Spleen (tissue), 7 donors: ENCODE data around the gene EFNB2.

Experiments used
- CTCF ChIP-seq, 11 experiments: fragments of 200-600 bp in 7 of 11; fragments of 450-650 bp in 4 of 11; sonication (generic) in 4 of 11; IDR thresholded peaks in 8 of 11; conservative IDR thresholded peaks in 3 of 11; 1 replicate in 7 of 11; 2 replicates in 4 of 11; pipeline versions ENCODE4 v1.4.0 to v1.8.0; 2016 to 2021; ENCODE audit warnings: antibody characterized with exemption in 11 of 11, inconsistent platforms in 4 of 11, mild to moderate bottlenecking in 1 of 11
- POLR2A ChIP-seq, 3 donors: fragments of 450-650 bp; IDR thresholded peaks; one replicate each; pipeline ENCODE4 v1.5.1; 2017; ENCODE audit warnings: antibody characterized with exemption in 3 of 3, mild to moderate bottlenecking in 1 of 3
- POLR2AphosphoS5 ChIP-seq, 3 donors: sonication (generic); formaldehyde crosslinking; IDR thresholded peaks; one replicate each; pipeline ENCODE4 v1.5.1; 2017; ENCODE audit warnings: antibody characterized with exemption in 3 of 3
- donor health status: DM: no; HTN: no; CAD: no; lungs with moderate emphysema.
- donor health status: DM: no; HTN: no; CAD: no.
- donor health status: DM: no; HTN: no; CAD: no.

DNA sequence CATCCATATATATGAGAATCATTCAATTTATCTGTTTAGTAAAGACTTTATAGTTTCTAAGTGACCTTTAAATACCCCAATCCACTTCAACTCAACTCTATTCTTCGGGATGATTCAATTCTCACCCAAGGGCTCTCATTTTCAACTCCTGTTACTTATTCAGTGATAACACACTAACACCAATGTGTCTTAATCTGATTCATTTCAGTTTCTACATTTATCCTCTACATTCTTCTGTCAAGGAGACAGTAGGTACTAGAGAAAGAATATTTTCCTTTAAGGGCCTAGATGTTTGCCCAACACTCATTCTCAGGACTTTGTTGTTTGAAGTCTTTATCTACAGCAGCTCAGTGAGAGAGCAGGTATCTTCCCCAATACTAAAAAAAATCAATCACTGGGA, 25.4 kb upstream of the EFNB2 start:
- TF ChIP-seq CTCF (IDR thresholded peaks at IDR 0.05 in 8 of 11, conservative IDR thresholded peaks at IDR 0.05 in 3 of 11): no peak
- no peak for TF ChIP-seq POLR2AphosphoS5 (IDR thresholded peaks at IDR 0.05)
- TF ChIP-seq POLR2A (IDR thresholded peaks at IDR 0.05): no peak
